NCI-H1092 treated with DMSO at 0.1 percent for 48 hours (cell line): ENCODE measurements around the gene EPN2.

ENCODE experiments used
- DNase-seq: peaks from one replicate; lab custom pipeline; 2025; lab: John Stamatoyannopoulos, UW

The EPN2 gene

DNA sequence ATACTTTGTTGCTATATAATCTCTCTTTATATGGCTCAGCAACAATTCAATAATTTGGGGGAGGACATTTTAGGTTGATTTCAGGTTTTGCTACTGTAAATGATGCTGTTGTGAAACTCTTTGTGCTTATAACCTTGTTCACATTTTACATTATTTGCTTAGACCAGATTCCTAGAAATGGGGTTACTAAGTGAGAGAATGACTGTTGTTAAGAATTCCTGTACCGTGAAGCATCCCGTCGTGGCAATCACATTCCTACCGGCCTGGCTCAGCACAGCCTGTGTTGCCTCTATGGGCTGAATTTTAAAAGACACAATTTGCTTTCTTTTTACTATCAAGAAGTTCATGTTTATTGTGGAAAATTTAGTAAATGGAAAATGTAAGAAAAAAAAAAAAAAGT, 94.0 kb downstream of the EPN2 start:
- no peak for DNase-seq

DNA sequence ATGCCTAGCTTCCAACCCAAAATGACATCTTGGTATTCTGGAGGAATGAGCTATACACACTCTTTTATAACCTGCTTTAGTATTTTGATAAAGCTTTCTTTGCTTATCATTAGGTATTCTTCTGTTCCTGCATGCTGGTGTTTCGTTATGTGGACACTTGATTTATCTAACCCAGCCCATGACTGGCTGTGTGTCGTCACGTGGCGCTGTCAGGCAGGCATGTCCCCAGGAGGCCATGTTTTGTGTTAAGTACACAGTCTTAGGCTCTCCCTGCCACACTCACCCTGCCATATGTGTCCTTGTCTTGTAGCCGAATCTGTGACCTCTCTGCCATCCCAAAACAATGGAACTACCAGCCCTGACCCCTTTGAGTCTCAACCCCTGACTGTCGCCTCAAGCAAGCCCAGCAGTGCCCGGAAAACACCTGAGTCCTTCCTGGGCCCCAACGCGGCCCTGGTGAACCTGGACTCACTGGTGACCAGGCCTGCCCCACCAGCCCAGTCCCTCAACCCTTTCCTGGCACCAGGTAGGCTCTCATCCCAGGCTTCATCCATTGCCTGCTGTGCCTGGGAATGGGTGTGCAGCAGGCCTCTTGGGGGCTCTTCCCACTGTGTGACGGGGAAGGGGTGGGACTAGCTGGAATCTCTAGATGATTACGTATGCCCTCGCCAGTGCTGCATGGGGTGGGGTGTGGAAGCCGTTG, 94.5 kb downstream of the EPN2 start:
- no peak for DNase-seq

DNA sequence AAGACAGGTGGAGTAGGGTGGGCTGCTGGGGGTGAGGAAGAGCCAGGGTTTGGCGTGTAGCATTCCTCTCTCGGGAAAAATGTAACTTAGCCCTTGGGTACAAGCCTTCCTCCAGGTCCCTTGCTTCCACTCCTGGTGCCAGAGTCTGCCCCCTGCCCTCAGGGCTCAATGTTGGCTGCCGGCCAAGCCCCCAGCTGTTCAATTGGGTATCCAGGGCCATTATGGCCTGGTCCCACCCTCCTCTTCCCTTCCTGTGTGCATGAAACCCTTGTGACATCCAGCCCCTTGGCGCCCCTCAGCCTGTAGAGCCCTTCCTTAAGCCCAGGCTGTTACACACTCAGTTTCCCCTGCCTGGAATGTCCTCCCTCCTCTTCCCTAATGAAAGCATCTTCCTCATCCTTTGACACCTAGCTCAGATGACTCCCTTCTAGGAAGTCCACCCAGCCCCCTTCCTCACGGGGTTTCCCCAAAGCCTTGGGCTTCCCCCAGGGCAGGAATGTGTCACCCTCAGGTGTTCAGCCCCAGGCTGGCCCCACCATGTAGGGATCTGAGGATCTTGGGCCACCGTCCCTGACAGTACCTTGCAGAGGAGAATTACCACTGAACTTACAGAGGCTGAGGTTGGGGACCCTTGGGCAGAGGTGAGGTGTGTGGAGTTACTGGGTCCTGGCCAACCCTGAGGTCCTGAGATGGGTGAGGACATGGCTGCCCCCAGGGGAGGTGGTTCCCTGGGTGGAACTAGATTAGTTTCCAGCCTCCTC, 95.4 kb downstream of the EPN2 start:
- no peak for DNase-seq

DNA sequence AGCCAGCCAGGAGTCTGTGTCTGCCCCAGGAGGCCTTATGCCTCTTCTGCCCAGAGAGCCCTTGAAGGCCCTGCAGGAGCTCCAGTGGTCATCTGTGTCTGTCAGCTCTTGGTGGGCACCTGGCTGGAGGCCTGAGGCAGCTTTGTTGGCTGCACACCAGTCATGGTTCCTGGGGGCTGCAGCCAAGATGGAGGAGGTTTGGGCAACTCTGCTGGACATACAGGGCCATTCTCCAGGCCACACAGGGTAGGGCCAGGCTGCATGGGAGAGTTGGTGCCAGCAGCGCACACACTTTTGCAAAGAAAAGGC, 95.9 kb downstream of the EPN2 start:
- DNase-seq = no peak

DNA sequence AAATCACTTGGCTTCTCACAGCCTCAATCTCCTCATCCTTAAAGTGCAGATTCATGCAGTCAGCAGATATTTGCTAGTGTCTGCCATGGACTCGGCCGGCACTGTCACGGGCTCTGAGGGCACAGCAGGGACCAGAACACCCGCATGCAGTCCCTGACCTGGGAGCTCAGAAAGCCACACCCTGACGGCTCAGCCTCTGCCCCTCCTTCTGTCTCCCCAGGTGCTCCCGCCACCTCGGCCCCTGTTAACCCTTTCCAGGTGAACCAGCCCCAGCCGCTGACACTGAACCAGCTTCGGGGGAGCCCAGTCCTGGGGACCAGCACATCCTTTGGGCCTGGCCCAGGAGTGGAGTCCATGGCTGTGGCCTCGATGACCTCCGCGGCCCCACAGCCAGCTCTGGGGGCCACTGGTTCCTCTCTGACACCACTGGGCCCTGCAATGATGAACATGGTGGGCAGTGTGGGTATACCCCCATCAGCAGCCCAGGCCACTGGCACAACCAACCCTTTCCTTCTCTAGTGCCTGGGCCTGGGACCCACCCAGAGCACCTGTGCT, 96.6 kb downstream of the EPN2 start:
- DNase-seq = no peak

DNA sequence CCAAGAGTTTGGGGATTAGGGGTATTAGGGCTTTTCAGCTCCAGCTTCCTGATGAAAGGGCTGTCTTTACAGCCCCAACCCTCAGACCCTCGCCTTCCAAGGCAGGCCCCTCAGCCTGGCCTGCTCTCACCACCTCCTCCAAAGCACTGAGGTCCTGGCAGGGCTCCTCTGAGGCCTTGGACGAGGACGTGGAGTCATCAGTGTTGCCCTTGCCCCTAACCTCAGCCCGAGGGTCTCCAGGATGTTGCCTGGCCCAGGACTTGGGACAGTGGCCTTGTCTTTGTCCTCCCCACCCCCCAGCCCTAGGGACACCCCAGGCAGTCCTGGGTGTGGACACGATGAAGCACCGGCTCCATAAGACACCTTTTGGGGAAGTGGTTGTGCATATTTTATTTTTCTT, 97.2 kb downstream of the EPN2 start:
- DNase-seq = no peak

DNA sequence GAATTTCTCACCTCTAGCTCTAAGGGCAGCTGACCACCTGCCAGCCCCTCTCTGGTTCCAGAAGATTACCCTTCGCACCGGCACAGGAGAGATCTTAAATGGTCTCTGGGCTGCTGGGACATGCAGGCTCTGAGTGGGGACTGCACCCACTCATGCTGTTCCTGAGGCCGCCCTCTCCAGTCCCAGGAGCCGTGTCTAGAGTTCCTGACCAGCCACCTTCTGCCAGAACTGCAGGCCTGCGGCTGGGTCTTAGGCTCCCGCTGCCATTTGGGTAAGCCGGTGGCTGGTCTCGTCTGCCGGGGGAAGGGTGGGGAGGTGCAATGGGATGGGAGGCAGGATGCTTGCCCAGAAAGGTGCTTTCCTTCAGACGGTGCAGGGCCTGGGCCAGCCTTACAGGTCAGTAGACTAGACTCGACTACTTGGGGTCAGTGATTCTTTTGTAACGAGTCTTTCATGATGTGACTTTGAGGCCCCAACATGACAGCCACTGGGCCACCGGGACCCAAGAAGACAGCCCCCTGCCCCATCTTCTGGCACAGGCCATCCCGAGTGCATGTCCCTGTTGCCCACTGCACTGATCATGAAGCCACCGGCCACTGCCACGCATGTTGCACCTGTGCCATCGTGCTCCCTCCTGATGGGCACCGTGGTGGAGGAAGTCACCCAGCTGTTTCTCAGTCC, 98.9 kb downstream of the EPN2 start:
- DNase-seq = no peak

DNA sequence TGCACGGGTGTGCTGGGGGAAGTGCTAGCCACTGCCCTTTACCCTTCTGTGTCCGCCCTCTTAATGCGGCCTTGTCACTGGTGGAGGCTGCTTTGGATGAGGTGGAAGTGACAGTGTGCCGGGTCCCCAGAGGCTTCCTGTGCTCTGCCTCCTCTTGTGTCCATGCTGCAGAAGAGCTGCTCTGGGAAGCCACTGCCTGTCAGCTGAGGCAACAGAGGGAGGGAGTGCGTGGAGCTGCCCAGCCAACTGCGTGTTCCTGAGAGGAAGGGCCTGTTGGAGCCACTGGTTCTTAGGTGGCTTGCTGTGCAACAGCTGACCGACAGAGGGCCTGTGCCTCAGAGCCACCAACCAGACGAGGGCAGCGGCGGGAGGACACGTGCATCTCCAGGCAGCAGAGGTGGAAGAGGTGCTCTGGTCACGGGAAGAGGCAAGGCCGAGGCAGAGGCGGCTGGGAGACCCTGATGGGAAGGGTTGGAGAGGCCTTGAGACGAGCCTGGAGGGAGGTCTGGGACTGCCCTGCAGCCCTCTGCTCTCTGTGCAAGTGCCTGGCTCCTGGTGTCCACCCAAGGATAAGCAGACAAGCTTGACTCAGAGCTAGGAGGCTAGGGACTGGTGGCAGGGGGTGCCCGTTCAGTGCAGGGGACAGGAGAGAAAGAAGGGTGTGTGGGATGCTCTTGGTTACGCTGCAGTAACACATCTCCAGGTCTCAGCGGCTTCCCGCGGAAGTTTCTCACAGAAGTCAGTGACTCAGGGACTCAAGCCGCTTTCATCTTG, 100.0 kb downstream of the EPN2 start:
- no peak for DNase-seq

DNA sequence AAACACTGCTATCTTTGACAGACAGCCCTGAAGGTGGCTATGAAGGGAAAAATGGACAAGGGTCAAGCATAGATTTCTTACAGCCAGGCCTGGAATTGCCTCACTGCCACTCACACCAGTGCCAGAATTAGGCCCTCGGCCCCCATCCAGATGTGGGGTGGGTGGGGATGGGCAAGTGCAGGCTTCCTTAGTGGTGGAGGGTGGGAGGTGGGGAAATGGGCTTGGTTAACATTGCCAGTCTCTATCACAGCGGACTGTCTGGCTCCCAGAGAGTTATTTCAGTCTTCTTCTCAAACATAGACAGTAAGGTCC, 100.5 kb downstream of the EPN2 start:
- no peak for DNase-seq

DNA sequence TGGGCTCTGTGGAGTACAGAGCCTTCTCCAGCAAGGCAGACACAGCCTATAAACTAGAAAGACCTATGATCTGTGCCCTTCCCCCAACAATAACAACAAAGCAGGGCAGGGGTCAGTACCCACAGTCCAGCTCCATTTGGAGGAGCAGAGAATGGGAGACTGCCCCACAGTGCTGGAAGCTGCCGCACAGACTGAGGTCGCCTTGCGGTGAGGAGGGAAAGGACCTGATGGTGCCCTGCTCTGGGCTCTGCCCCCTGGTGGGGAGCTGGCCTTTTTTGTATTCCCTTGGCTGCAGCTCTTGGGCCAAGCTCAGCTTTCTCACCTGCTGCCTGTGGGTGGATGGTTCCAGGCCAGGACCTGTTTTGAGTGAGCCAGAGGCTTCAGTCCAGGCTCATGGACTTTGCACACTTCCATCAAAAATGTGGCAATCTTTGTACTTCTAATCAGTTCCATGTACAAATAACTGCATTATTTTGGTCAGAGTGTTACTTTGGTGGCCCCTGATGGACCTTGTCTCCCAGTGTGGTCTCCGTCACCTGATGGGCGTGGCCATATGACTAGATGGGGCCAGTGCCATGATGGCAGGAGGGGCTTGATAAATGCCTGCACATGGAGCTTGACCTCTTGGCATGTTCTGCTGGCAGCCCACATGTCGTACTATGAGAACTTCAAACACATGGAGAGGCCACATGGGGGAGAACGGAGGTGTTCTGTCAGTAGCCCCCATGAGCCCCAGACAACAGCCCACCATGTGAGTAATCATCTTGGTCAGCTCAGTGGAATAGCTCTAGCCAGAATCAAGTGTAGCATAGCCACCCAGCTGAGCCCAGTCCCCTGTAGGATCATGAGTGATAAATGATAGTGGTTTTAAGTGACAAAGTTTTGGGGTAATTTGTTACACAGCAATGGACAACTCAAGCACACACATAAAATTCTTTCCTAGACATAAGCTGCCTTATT, 101.1 kb downstream of the EPN2 start:
- no peak for DNase-seq

DNA sequence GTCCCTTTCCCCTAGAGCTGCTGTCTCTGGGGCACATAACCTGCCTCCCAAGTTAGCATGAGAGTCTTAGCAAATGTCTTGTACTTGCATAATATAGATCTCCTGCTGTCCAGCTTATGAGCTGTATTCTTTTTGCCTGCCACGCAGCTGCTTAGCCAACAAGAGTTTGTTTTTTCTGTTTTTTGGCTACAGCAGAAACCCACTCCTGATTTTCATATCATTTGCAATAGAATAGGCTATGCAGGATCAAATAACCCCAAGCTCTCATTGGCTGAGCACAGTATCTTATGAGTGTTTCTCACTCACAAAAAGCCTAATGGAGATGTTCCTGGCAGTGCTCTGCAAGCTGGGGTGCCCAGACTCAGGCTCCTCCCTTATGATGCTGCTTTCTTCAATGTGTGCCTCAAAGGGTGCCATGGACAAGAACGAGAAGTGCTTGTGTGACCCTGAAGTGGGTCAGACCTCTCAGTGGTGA, 102.2 kb downstream of the EPN2 start:
- DNase-seq = no peak

DNA sequence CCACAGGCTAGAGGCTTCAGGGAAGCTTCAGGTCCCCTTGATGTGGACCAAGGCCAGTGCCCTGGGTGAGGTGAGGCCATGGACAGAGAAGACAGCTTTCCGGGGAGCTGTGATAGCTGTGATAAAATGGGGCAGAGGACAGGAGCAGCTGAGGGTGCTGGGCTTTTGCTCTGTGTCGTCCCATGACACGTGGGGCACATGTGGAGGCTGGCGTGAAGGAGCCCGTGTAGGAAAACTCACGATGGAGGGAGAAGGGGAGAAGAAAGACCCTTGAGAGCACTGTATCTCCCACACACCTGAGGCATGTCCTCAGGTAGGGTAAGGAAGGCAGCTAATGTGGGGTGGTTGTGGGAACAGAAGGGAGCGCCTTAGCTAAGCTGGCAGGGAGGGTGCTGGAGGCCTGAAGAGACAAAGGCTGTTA, 104.1 kb downstream of the EPN2 start:
- no peak for DNase-seq

DNA sequence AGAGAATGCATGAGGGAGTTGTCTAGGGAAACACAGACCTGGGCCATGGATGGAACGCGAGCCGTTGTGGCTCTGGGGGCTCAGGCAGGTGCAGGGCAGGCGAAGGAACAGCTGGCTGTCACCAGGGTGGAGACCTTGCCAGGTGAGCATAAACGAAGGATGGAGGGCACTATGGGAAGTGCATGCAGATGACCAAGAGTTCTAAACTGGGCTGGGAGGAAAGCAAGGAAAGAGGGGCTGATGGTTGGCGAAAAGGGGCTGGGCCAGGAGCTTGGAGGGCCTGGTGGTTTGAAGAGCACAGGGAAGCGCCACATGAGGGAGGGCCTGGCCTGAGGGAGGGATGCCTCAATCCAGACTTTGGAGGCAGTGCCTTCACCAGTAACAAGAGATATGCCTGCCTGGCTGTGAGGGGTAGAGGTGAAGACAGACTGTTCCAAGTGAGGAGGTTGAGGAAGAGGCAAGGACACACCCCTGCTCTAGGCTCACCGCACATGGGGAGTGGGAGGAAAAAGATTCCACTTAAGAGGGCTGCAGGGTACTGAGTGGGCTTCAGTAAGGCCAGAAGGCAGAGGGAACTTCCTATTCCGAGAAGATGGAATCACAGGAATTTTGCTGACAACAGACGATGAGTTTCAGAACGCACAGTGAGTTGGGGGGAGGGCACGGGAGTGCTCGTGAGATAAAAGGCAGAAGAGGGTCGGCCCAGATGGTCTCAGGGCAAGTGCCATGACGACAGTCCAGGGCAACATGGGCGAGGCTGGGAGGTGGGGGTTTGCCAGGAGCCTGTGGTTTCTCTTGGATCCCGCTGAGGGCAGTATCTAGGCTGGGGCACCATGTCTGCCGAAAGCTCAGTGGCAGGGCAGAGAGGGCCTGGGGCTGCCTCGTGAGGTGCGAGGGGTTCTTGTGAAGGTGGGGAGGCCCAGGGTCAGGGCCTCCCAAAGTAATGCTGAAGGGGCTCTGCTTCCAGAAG, 104.8 kb downstream of the EPN2 start:
- no peak for DNase-seq

DNA sequence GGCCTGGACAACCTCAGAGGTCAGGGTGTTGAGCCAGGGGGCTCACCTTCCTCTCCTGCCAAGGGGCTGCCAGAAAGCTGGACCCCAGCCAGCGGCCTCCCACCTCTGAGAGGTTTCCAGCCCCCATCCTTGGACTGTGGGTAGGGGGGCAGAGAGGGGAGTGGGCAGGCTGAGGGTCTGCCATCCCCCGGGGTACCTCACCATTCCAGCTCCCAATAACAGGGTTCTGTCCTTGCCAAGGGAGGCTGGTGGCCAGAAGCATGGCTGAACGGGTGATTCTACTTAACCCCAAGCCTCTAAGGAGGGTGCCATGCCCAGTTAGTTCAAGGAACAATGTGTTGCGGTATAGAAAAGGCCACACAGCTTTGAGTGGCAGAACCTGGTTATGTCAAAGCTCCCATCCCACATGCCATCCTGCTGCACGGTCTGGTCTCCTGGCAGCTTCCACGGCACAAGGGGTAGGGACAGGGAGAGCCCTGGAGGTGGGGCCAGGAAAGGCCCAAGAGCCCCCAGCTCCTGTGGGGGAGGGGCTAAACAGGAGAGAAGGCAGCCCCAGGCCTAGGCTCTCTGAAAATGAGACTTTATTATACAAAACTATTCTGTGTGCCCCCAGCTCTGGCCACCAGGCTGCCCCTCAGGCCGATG, 105.6 kb downstream of the EPN2 start:
- no peak for DNase-seq

DNA sequence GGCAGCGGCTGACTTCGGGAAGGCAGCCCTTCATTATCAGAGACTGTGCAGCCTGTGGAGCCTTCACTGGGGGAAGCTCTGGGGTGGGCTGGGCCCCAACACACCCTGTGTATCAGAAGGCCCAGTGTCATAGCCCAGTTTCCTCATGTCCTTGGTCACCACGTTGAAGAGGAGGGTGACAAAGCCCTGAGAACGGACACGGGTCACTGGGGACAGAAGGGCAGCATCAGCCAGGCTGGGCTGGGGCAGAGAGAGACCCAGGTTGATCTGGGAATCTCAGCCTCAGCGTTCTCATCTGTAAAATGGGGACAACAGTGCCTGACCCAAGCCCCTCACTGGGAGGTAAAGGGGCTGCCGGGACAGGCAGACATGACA, 106.1 kb downstream of the EPN2 start:
- DNase-seq = no peak

DNA sequence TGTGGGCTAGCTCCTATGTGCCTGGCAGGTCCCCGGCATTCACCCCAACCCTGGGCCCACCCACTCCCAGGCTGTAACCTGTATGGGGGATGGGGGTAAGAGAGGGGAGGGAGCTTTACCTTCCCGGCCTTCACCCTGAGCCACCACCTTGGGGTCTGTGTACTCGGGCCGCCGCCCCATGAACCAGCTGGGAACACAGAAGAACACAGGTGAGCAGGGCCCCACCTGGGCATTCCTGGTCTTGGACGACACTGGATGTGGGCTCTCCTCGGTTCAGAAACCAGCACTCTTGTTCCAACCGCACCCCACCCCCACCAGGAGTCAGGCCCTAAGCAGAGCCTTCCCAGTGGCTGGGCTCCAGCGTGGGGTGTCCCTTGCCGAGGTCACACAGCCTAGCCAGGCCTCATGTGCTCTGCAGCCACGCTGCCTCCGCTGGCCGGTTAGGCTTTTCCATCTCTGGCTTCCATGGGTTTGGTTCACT, 106.5 kb downstream of the EPN2 start:
- DNase-seq = no peak

DNA sequence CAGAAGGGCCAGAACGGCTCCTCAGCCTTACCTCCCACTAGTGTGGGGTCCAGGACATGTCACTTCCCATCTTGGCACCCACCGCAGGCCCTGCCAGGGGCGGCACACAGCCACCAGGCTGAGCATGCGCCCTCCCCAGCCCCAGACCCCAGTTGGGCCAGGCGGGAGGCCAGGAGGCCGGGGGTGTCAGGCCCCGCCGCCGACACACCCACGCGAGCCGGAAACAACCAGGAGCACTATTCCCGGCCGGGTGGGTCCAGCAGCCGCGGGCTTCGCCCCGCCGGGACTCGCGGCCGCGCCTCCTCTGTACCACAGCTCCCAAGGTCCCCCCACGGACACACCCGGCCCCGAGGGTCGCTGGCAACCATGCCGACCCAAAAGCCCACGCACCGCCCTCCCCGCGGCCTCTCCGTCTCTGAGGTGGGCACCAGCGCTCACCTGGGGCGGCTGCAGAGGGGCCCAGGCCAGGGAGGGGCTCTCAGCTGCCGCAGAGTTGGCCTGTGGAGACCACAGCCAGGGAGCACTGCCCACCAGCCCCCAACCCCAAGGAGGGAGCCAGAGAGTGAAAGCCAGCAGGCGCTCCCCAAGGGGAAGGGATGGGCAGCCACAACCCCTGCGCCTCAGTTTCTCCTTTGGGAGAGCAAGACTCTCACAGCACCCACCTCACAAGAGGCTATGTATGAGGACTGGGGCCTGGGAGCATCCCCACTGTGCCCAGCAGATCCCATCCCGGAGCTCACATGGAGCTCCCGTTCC, 107.3 kb downstream of the EPN2 start:
- DNase-seq = no peak

DNA sequence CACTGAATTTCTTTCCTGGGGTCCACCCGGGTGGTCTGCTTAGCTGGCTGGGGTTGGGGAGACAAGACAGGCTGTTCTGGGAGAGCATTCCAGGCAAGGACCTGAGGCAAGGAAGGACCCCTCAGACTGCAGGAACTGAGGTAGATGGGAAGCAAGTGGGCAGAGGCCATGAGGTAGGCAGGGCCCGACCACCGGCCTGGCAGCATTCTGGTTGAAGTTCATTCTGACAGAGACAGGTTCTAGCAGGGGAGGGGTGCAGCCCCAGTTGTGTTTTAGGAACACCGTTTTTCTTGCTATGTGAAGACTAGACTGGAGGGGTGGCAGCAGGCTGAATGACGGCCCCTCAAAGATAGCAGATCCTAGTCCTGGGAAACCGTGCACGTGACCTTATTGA, 107.9 kb downstream of the EPN2 start:
- no peak for DNase-seq
